ENCODE data around the gene WDR86.

The WDR86 gene

DNA sequence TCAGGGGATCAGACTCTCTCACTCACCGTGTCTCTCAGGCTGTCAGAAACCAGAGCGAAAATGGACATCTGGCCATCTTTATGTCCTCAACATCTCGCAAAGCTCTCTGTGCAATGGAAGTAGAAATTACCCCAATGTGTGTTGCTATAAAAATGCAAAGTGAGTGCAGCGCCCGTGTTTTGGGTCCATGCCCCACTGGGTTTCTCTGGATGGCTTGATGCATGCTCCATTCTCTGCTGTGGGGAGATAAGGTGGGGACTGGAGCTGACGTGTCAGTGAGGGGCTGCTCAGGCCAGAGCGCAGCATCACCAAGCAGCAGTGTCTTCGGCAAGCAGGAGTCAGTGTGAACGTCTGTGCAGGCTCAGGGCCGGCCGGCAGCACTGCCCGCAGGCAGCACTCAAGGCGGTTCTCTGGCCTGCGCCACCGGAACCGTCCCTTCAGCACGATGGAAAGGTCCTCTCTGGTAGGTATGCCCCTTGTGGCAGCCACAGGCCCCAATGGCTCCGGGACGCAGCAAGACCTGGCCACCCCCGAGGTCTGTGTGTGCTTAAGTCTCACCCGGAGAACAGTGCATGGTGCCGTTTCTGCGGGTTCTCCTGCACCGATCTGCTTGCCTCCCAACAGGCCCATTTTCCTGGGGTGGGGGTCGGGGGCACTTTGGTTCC lies 30.2 kb downstream of the WDR86 start:
- Histone ChIP-seq H3K36me3 (ENCODE audit: control insufficient read depth, low read length) (peaks cover 7% of the 10 kb centered on the region), H3K9me3 (ENCODE audit: control insufficient read depth, insufficient read depth, low read length) (no peaks in the 10 kb centered on the region), H3K79me2 (ENCODE audit: control insufficient read depth, low read length) (no peaks in the 10 kb centered on the region), H3K27ac (ENCODE audit: low read depth, low read length) (no peak overlapping the region), H4K20me1 (ENCODE audit: control insufficient read depth, insufficient read depth, low read depth, low read length) (0 out of 2 replicates have a peak, but pooled peaks cover 4% of the 10 kb centered on the region), H3K4me2 (ENCODE audit: low read length) (no peak overlapping the region), H3K4me1 (ENCODE audit: control insufficient read depth, low read length) (peaks cover 16% of the 10 kb centered on the region), H3K9me2 (replicated peaks; ENCODE audit: control insufficient read depth, low read length) (no peaks in the 10 kb centered on the region), H3F3A (ENCODE audit: control insufficient read depth, insufficient read depth) (no peaks in the 10 kb centered on the region), H3K27me3 (ENCODE audit: control insufficient read depth, low read length) (peaks cover 34% of the 10 kb centered on the region), H3K4me3 (ENCODE audit: low read length) (no peak overlapping the region)
- TF ChIP-seq, protein P1, sequence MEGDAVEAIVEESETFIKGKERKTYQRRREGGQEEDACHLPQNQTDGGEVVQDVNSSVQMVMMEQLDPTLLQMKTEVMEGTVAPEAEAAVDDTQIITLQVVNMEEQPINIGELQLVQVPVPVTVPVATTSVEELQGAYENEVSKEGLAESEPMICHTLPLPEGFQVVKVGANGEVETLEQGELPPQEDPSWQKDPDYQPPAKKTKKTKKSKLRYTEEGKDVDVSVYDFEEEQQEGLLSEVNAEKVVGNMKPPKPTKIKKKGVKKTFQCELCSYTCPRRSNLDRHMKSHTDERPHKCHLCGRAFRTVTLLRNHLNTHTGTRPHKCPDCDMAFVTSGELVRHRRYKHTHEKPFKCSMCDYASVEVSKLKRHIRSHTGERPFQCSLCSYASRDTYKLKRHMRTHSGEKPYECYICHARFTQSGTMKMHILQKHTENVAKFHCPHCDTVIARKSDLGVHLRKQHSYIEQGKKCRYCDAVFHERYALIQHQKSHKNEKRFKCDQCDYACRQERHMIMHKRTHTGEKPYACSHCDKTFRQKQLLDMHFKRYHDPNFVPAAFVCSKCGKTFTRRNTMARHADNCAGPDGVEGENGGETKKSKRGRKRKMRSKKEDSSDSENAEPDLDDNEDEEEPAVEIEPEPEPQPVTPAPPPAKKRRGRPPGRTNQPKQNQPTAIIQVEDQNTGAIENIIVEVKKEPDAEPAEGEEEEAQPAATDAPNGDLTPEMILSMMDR (IDR thresholded peaks at IDR 0.05; ENCODE audit: low read depth, low read length, poor library complexity, severe bottlenecking), result no peak
- no peak for TF ChIP-seq EZH2phosphoT487 (IDR thresholded peaks at IDR 0.05; ENCODE audit: borderline replicate concordance, low read length)

DNA sequence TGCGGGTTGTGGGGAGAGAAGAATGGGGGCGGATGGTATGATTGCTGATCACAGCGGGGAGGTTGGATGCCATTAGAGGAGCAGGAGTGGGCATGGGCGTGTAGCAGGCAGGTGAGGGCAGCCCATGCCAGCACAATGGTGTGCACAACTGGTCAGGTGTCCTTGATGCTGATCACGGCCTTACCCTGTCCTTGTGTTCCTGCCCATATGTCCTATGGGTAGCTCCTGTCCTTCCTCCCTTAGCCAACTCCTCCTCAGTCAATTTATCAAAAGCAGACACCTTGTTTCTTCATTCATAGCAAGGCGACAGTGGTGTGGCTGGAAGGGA lies 30.7 kb downstream of the WDR86 start:
- peaks cover 16% of the 10 kb centered on the region for H3K4me1 ChIP-seq (ENCODE audit: control insufficient read depth, low read length)
- H4K20me1 ChIP-seq (ENCODE audit: control insufficient read depth, insufficient read depth, low read depth, low read length), result 0 out of 2 replicates have a peak, but pooled peaks cover 4% of the 10 kb centered on the region
- no peaks in the 10 kb centered on the region for H3K79me2 ChIP-seq (ENCODE audit: control insufficient read depth, low read length)
- no peak overlapping the region for H3K27ac ChIP-seq (ENCODE audit: low read depth, low read length)
- no peak overlapping the region for H3K4me3 ChIP-seq (ENCODE audit: low read length)
- H3F3A ChIP-seq (ENCODE audit: control insufficient read depth, insufficient read depth), result no peaks in the 10 kb centered on the region
- H3K4me2 ChIP-seq (ENCODE audit: low read length), result no peak overlapping the region
- H3K9me2 ChIP-seq (replicated peaks; ENCODE audit: control insufficient read depth, low read length), result no peaks in the 10 kb centered on the region
- peaks cover 29% of the 10 kb centered on the region for H3K27me3 ChIP-seq (ENCODE audit: control insufficient read depth, low read length)
- no peak for TF ChIP-seq EZH2phosphoT487 (IDR thresholded peaks at IDR 0.05; ENCODE audit: borderline replicate concordance, low read length)
- TF ChIP-seq, protein P1 (IDR thresholded peaks at IDR 0.05; ENCODE audit: low read depth, low read length, poor library complexity, severe bottlenecking), result no peak
- peaks cover 9% of the 10 kb centered on the region for H3K36me3 ChIP-seq (ENCODE audit: control insufficient read depth, low read length)
- H3K9me3 ChIP-seq (ENCODE audit: control insufficient read depth, insufficient read depth, low read length), result no peaks in the 10 kb centered on the region

DNA sequence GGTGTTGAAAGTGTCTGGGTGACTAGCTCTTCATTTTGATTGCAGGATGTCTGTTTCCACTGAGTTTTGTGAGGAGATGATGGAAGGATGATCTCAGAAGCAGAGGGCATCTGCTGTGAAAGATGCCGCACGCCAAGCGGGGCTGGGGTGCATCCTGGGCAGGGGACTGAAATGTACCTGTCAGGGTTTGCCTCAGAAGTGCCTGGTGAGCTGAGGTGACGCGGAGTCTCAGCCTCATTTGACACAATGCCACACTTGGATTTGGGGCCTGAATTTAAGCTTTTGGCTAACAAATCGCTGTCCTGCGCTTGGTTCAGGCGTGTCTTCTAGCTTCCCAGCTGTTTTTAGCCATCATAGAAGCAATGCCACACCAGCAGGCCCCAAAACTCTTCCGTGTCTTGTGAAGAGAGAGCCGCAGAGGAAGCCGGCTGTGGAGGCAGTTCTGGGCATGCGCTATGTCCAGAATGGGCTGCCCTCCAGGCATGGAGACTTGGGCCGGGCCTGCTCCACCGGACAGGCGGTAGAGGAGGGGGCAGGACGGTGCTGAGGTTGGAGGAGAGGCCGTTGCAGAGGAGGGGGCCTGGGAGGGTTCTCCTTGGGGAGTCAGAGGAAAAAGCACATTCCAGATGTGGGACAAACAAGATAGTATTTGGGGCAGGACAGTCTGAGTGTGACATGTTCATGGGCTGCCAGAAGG lies 31.2 kb downstream of the WDR86 start:
- peaks cover 13% of the 10 kb centered on the region for H3K36me3 ChIP-seq (ENCODE audit: control insufficient read depth, low read length)

More for the DNA sequence above, 31.2 kb downstream of the WDR86 start:
- Histone ChIP-seq H3K4me1 (ENCODE audit: control insufficient read depth, low read length) (peaks cover 16% of the 10 kb centered on the region), H3K9me3 (ENCODE audit: control insufficient read depth, insufficient read depth, low read length) (no peaks in the 10 kb centered on the region), H3K79me2 (ENCODE audit: control insufficient read depth, low read length) (no peaks in the 10 kb centered on the region), H3F3A (ENCODE audit: control insufficient read depth, insufficient read depth) (no peaks in the 10 kb centered on the region), H3K27ac (ENCODE audit: low read depth, low read length) (no peak overlapping the region), H3K4me2 (ENCODE audit: low read length) (no peak overlapping the region), H3K9me2 (replicated peaks; ENCODE audit: control insufficient read depth, low read length) (no peaks in the 10 kb centered on the region), H3K4me3 (ENCODE audit: low read length) (no peak overlapping the region), H4K20me1 (ENCODE audit: control insufficient read depth, insufficient read depth, low read depth, low read length) (0 out of 2 replicates have a peak, but pooled peaks cover 4% of the 10 kb centered on the region), H3K27me3 (ENCODE audit: control insufficient read depth, low read length) (peaks cover 24% of the 10 kb centered on the region)
- TF ChIP-seq EZH2phosphoT487 (IDR thresholded peaks at IDR 0.05; ENCODE audit: borderline replicate concordance, low read length), result no peak
- TF ChIP-seq, protein P1 (IDR thresholded peaks at IDR 0.05; ENCODE audit: low read depth, low read length, poor library complexity, severe bottlenecking), result no peak

Measured in DOHH2 (cell line).